ENCODE measurements around the gene CNTFR. TPM values are rescaled to one million over a fixed set of nuclear protein-coding genes. Genes with fewer than 3 reads are reported as not detected.

Gene CNTFR
- total and polyA plus RNA-seq, 2 of the 8 experiments (the other 6 are each of a cell fraction or from before 2014, with no cell fraction given), result 1.2 to 4.2 TPM

GRCh38 chr9:34505370-34506120, 84.0 kb downstream of the CNTFR start:
- Histone ChIP-seq H2BK15ac (ENCODE audit: low read length) (no peak overlapping the region), H3K23me2 (ENCODE audit: low read depth, low read length) (no peaks in the 10 kb centered on the region), H3K79me2 (ENCODE audit: control insufficient read depth in 1 of 2, insufficient read depth in 2 of 2, low read length in 2 of 2) (no peaks in the 10 kb centered on the region), H3K4me3 (ENCODE audit: extremely low read depth in 1 of 4, insufficient read depth in 2 of 4, low read depth in 3 of 4, low read length in 4 of 4) (no peak overlapping the region), H2BK20ac (ENCODE audit: low read length) (no peak overlapping the region), H4K91ac (replicated peaks; ENCODE audit: insufficient read length, low read length) (no peak overlapping the region), H3K36me3 (ENCODE audit: control insufficient read depth in 2 of 4, insufficient read depth in 4 of 4, low read length in 3 of 4) (no peaks in the 10 kb centered on the region), H3K79me1 (ENCODE audit: low read depth, low read length) (no peaks in the 10 kb centered on the region), H3K18ac (ENCODE audit: extremely low read depth, low read length) (no peak overlapping the region), H2AK5ac (ENCODE audit: low read depth, low read length) (no peak overlapping the region), H3K4me1 (replicated peaks in 1 of 4; ENCODE audit: control insufficient read depth in 3 of 4, insufficient read depth in 4 of 4, low read length in 3 of 4) (peaks cover 0 to 7% (median 3%) of the 10 kb centered on the region in 4 experiments; a peak in 2 of 7 replicates), H4K8ac (ENCODE audit: extremely low read depth, insufficient read depth, low read length) (no peak overlapping the region), H3K4ac (replicated peaks; ENCODE audit: insufficient read length, low read depth, low read length) (no peak overlapping the region), H3K27ac (ENCODE audit: low read depth, low read length) (no peak overlapping the region), H3K9ac (replicated peaks in 1 of 4; ENCODE audit: extremely low read depth in 1 of 4, low read depth in 3 of 4, low read length in 3 of 4) (no peak overlapping the region), H3K23ac (ENCODE audit: insufficient read length) (no peak overlapping the region), H4K20me1 (replicated peaks in 1 of 2; ENCODE audit: control insufficient read depth in 1 of 2, insufficient read depth in 2 of 2, low read length in 2 of 2) (no peaks in the 10 kb centered on the region), H3K27me3 (replicated peaks in 1 of 4; ENCODE audit: control insufficient read depth in 3 of 4, extremely low read depth in 1 of 4, insufficient read depth in 3 of 4, low read length in 3 of 4) (no peaks in the 10 kb centered on the region), H2BK12ac (ENCODE audit: low read depth, low read length) (no peak overlapping the region), H4K5ac (ENCODE audit: insufficient read length, low read depth, low read length) (no peak overlapping the region), H3K9me3 (ENCODE audit: insufficient read depth in 2 of 2, low read depth in 1 of 2, low read length in 1 of 2) (no peaks in the 10 kb centered on the region), H2BK120ac (replicated peaks; ENCODE audit: low read depth, low read length) (no peak overlapping the region), H3K14ac (ENCODE audit: insufficient read length) (no peak overlapping the region), H3K56ac (replicated peaks; ENCODE audit: insufficient read length, low read depth, low read length) (no peak overlapping the region), H2BK5ac (ENCODE audit: low read depth, low read length) (no peak overlapping the region), H2AFZ (ENCODE audit: low read length) (no peak overlapping the region), H3K4me2 (ENCODE audit: insufficient read depth in 1 of 2, low read depth in 2 of 2, low read length in 2 of 2) (no peak overlapping the region)
- 91% methylated on average over 5 of the region's 5 CpGs; no CpG with 5 or more reads in 1 of the 2 experiments for WGBS, 2 experiments (ENCODE audit: extremely low coverage in 1 of 2, insufficient coverage in 1 of 2, insufficient read length in 1 of 2, insufficient replicate concordance in 2 of 2, low coverage in 1 of 2, low lambda C conversion rate in 2 of 2, missing lambda C conversion rate in 1 of 2)
- FAIRE-seq (no peak), DNase-seq (ENCODE audit: low read depth in 1 of 2, low spot score in 2 of 2) (no peak)
- POLR2A ChIA-PET (ENCODE audit: partially characterized antibody), result interaction anchor here (1.4 kb wide), 1 partner anchor 8 kb away, joined by 4 read pairs; no protein-coding TSS in a partner anchor
- no peak for TF ChIP-seq CREB1 (IDR thresholded peaks at IDR 0.05)
- TF ChIP-seq KDM1A (IDR thresholded peaks at IDR 0.05; ENCODE audit: borderline replicate concordance, low read length), result no peak
- CTCF ChIA-PET (ENCODE audit: partially characterized antibody), result interaction anchor here (1.0 to 8.0 kb wide), 6 partner anchors 10 to 100 kb away, joined by 3 to 90 read pairs (median 7); no protein-coding TSS in a partner anchor

All from H1 (cell line).